Gastroesophageal sphincter (tissue), 3 donors: ENCODE measurements around the gene MSLN.

Experiments used
- EP300 ChIP-seq: sonication (generic); formaldehyde crosslinking; IDR thresholded peaks from one replicate; pipeline ENCODE4 v1.6.1; 2017; ENCODE audit warnings: antibody characterized with exemption, mild to moderate bottlenecking
- POLR2A ChIP-seq, 2 donors: fragments of 450-650 bp; IDR thresholded peaks; one replicate each; pipeline ENCODE4 v1.6.1; 2017; ENCODE audit warnings: antibody characterized with exemption in 2 of 2, mild to moderate bottlenecking in 2 of 2, moderate library complexity in 1 of 2
- POLR2AphosphoS5 ChIP-seq: sonication (generic); formaldehyde crosslinking; IDR thresholded peaks from one replicate; pipeline ENCODE4 v1.6.1; 2017; ENCODE audit warnings: antibody characterized with exemption
- TF ChIP-seq, protein P1 (sequence below), 4 experiments: fragments of 200-600 bp in 2 of 4; fragments of 450-650 bp in 2 of 4; sonication (generic) in 1 of 4; IDR thresholded peaks; one replicate each; pipeline ENCODE4 v1.5.1; 2017 to 2019; ENCODE audit warnings: antibody characterized with exemption in 4 of 4, mild to moderate bottlenecking in 2 of 4, moderate library complexity in 2 of 4

DNA sequence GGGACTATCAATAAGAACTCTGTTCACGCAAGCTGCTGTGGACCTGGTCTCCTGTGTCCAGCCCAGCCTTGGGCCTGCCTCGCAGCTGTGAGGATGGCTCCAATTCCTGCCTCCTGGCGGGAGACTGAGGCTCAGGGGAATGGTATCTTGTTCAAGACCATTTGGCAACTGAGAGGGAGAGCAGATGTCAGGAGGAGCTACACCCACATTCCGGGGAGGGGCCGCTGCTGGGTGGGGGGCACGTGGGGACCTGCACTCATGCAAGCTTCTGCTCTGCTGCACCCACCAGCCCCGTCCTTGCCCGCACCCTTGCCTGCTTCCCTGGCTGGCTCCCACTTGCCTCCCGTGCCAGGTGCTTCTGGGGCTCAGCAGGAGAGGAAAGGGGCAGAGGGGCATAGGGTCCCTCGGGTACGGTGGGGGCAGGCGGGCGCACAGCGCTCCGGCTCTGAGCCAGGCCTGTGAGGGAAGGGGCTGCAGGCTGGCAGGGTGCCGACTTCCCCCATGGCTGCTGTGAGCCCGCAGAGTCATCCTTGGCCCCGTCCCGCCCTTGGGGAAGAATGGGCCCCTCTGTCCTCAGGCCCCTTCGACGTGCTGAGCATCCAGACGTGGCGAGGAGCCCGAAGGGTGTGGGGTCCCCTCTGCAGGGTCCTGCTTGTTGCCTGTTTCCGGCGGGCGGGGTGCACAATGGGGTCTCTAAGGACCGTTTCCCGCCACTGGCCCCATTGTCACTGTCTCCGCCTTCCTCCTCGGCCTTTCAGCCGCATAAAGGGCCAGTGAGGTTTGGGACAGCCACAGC lies 42.9 kb upstream of the MSLN start:
- TF ChIP-seq, protein P1, sequence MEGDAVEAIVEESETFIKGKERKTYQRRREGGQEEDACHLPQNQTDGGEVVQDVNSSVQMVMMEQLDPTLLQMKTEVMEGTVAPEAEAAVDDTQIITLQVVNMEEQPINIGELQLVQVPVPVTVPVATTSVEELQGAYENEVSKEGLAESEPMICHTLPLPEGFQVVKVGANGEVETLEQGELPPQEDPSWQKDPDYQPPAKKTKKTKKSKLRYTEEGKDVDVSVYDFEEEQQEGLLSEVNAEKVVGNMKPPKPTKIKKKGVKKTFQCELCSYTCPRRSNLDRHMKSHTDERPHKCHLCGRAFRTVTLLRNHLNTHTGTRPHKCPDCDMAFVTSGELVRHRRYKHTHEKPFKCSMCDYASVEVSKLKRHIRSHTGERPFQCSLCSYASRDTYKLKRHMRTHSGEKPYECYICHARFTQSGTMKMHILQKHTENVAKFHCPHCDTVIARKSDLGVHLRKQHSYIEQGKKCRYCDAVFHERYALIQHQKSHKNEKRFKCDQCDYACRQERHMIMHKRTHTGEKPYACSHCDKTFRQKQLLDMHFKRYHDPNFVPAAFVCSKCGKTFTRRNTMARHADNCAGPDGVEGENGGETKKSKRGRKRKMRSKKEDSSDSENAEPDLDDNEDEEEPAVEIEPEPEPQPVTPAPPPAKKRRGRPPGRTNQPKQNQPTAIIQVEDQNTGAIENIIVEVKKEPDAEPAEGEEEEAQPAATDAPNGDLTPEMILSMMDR (IDR thresholded peaks at IDR 0.05) = no peak
- no peak for TF ChIP-seq POLR2A (IDR thresholded peaks at IDR 0.05)
- TF ChIP-seq POLR2AphosphoS5 = no peak
- TF ChIP-seq EP300 = no peak
